ENCODE measurements around the gene LGALS7. TPM values are rescaled to one million over a fixed set of nuclear protein-coding genes. Genes with fewer than 3 reads are reported as not detected.

LGALS7 gene
- total RNA-seq, 2 experiments from 2014 or later: not detected

DNA sequence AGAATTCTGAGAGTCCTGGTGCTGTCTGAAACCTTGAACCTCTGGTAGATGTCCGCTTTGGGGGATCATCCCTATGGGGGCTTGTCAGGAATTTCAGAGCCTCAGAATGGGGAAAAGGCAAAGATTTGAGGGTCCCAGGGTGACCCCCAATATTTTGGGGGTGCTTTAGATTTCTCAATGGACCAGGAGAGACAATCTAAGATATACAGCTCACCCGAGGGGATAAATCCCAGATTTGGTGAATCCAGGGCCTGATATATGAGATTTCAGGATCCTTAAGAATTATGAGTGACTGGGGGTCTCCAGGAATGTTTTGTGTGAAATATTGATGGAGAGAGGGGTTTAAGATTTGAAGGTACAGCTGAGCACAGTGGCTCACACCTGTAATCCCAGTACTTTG lies 32.4 kb downstream of the LGALS7 start:
- no TSS peak for BruUV-seq (replicated peaks)
- ChIA-PET POLR2A (no interaction called here), CTCF (ENCODE audit: unreplicated experiment) (interaction anchor here (0.6 kb wide), 1 partner anchor 192 kb away, joined by 3 read pairs; no protein-coding TSS in a partner anchor)

DNA sequence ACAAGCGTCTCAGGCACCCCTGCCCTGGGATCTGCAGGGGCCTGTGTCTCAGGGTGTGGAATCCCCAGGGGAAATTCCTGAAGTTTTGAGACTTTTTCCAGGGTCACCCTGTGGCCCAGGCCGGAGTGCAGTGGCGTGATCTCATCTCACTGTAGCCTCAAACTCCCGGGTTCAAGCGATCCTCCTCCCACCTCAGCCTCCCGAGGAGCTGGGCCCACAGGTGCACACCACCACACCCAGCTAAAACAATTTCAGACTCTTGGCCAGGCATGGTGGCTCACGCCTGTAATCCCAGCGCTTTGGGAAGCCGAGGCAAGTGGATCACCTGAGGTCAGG lies 33.1 kb downstream of the LGALS7 start:
- Histone ChIP-seq H3K9me3 (ENCODE audit: low read length) (no peaks in the 10 kb centered on the region), H3K4me2 (ENCODE audit: low read length) (no peak overlapping the region), H3K27ac (ENCODE audit: low read depth, low read length, poor library complexity, severe bottlenecking) (no peak overlapping the region), H3K4me3 (ENCODE audit: low read depth, low read length, poor library complexity, severe bottlenecking) (no peak overlapping the region), H3K4me1 (ENCODE audit: insufficient read depth, low read length, poor library complexity, severe bottlenecking) (peaks cover 2% of the 10 kb centered on the region), H2AFZ (ENCODE audit: low read length) (no peak overlapping the region), H3K36me3 (ENCODE audit: insufficient read depth, low read length) (no peaks in the 10 kb centered on the region), H3K9me2 (ENCODE audit: insufficient read depth, low read length) (no peaks in the 10 kb centered on the region), H3K79me2 (ENCODE audit: insufficient read depth, low read depth, low read length) (no peaks in the 10 kb centered on the region), H4K20me1 (ENCODE audit: insufficient read depth, low read length) (no peaks in the 10 kb centered on the region)
- TF ChIP-seq, protein P1, sequence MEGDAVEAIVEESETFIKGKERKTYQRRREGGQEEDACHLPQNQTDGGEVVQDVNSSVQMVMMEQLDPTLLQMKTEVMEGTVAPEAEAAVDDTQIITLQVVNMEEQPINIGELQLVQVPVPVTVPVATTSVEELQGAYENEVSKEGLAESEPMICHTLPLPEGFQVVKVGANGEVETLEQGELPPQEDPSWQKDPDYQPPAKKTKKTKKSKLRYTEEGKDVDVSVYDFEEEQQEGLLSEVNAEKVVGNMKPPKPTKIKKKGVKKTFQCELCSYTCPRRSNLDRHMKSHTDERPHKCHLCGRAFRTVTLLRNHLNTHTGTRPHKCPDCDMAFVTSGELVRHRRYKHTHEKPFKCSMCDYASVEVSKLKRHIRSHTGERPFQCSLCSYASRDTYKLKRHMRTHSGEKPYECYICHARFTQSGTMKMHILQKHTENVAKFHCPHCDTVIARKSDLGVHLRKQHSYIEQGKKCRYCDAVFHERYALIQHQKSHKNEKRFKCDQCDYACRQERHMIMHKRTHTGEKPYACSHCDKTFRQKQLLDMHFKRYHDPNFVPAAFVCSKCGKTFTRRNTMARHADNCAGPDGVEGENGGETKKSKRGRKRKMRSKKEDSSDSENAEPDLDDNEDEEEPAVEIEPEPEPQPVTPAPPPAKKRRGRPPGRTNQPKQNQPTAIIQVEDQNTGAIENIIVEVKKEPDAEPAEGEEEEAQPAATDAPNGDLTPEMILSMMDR (conservative IDR thresholded peaks at IDR 0.05; ENCODE audit: low read length): no peak
- TF ChIP-seq EZH2phosphoT487 (IDR thresholded peaks at IDR 0.05; ENCODE audit: borderline replicate concordance, low read depth, low read length): no peak
- CTCF ChIA-PET (ENCODE audit: unreplicated experiment): no interaction called here
- DNase-seq (ENCODE audit: low spot score): no peak
- POLR2A ChIA-PET: no interaction called here
- intact Hi-C loops (cut with micrococcal nuclease; ENCODE audit: unreplicated experiment): no loop called here
- no TSS peak for BruUV-seq (replicated peaks)

More for the DNA sequence above, 32.4 kb downstream of the LGALS7 start:
- H3K27ac ChIP-seq (ENCODE audit: low read depth, low read length, poor library complexity, severe bottlenecking): no peak overlapping the region
- no peaks in the 10 kb centered on the region for H4K20me1 ChIP-seq (ENCODE audit: insufficient read depth, low read length)
- no peak overlapping the region for H3K4me2 ChIP-seq (ENCODE audit: low read length)
- no peak overlapping the region for H3K4me3 ChIP-seq (ENCODE audit: low read depth, low read length, poor library complexity, severe bottlenecking)
- no peaks in the 10 kb centered on the region for H3K79me2 ChIP-seq (ENCODE audit: insufficient read depth, low read depth, low read length)
- no peaks in the 10 kb centered on the region for H3K4me1 ChIP-seq (ENCODE audit: insufficient read depth, low read length, poor library complexity, severe bottlenecking)
- H2AFZ ChIP-seq (ENCODE audit: low read length): no peak overlapping the region
- no peak for TF ChIP-seq EZH2phosphoT487 (IDR thresholded peaks at IDR 0.05; ENCODE audit: borderline replicate concordance, low read depth, low read length)
- TF ChIP-seq, protein P1 (conservative IDR thresholded peaks at IDR 0.05; ENCODE audit: low read length): no peak
- no peaks in the 10 kb centered on the region for H3K9me3 ChIP-seq (ENCODE audit: low read length)
- no peaks in the 10 kb centered on the region for H3K9me2 ChIP-seq (ENCODE audit: insufficient read depth, low read length)
- no peak for DNase-seq (ENCODE audit: low spot score)
- intact Hi-C loops (cut with micrococcal nuclease; ENCODE audit: unreplicated experiment): no loop called here
- H3K36me3 ChIP-seq (ENCODE audit: insufficient read depth, low read length): no peaks in the 10 kb centered on the region

DNA sequence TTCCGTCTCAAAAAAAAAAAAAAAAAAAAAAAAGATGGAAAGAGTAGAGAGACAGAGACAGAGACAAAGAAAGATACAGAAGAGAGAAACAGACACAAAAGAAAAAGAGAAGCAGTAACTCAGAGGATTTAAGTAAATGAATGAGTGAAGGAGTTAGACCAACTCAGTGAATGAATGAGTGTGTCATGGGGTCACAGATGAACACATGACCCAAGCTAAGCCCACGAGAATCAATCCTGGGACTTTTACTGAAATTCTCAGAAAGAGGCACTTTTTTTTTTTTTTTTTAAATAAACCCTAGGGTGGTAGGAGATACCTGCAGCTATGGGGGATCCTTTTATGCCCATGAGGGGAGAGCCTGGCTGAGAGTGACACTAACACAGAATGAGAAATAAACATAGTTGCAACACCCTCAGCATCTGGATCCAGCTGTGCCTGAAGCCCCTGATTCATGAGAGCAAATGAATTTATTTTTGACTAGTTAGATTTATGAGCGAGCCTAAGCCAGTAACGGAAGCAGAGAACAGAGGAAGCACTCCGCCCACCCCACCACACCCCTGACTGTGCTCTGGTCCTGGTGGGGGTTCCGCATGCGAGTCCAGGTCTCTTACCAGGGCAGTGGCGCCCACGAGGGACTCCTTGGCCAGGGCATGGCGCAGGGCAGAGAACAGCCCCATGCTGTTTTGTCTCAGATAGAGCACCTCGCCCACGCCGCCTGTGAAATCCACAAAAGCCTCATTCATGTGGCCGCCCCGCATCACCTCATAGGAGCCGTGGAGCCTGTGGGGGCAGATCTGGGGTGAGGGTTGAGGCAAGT lies 33.7 kb downstream of the LGALS7 start:
- H4K20me1 ChIP-seq (ENCODE audit: insufficient read depth, low read length): no peaks in the 10 kb centered on the region
- no peaks in the 10 kb centered on the region for H3K36me3 ChIP-seq (ENCODE audit: insufficient read depth, low read length)
- no peaks in the 10 kb centered on the region for H3K9me2 ChIP-seq (ENCODE audit: insufficient read depth, low read length)
- DNase-seq (ENCODE audit: low spot score): no peak
- peaks cover 8% of the 10 kb centered on the region for H3K4me1 ChIP-seq (ENCODE audit: insufficient read depth, low read length, poor library complexity, severe bottlenecking)
- CTCF ChIA-PET (ENCODE audit: unreplicated experiment): no interaction called here
- no TSS peak for BruUV-seq (replicated peaks)
- TF ChIP-seq EZH2phosphoT487 (IDR thresholded peaks at IDR 0.05; ENCODE audit: borderline replicate concordance, low read depth, low read length): no peak
- TF ChIP-seq, protein P1 (conservative IDR thresholded peaks at IDR 0.05; ENCODE audit: low read length): no peak
- H3K27ac ChIP-seq (ENCODE audit: low read depth, low read length, poor library complexity, severe bottlenecking): no peak overlapping the region
- POLR2A ChIA-PET: no interaction called here
- no peaks in the 10 kb centered on the region for H3K9me3 ChIP-seq (ENCODE audit: low read length)
- no peak overlapping the region for H2AFZ ChIP-seq (ENCODE audit: low read length)
- no peak overlapping the region for H3K4me2 ChIP-seq (ENCODE audit: low read length)
- H3K79me2 ChIP-seq (ENCODE audit: insufficient read depth, low read depth, low read length): no peaks in the 10 kb centered on the region
- no peak overlapping the region for H3K4me3 ChIP-seq (ENCODE audit: low read depth, low read length, poor library complexity, severe bottlenecking)
- intact Hi-C loops (cut with micrococcal nuclease; ENCODE audit: unreplicated experiment): no loop called here
